Activated naive CD4-positive, alpha-beta T cell (primary cell): ENCODE results near the gene SLC39A8.
"Not testable (repeated sequence)": the region's sequence is repeated elsewhere in the genome, so short reads cannot be mapped to it uniquely, and the experiment has no call there.

ENCODE experiments used
- DNase-seq, 4 experiments: peaks; one replicate each; lab custom pipeline; 2025; lab: John Stamatoyannopoulos, UW

SLC39A8 gene

GRCh38 chr4:102299354-102300107 is 45.8 kb downstream of the SLC39A8 start:
- DNase-seq = no peak

DNA sequence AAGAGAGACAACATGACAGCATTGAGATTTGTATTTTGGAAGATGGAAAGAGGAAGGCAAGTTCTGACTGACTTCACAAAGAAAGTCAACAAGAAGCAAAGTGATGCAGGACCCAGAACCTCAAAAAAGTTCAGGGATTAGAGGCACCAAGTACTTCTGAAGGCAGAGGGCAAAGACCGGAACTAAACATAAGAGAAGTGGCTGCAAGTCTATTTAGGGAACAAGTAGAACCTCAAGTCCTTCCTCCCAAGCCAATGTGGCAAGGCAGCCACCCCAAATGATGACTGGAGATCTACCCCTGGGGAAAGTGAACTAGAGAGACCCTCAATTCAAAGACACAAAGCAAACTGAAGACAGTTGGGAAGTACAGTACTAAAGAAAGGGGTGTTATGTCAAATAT is 46.6 kb downstream of the SLC39A8 start:
- no peak for DNase-seq

- DNase-seq = no peak
These were observed 50.0 kb downstream of the SLC39A8 start for GRCh38 chr4:102295153-102295862.

DNA sequence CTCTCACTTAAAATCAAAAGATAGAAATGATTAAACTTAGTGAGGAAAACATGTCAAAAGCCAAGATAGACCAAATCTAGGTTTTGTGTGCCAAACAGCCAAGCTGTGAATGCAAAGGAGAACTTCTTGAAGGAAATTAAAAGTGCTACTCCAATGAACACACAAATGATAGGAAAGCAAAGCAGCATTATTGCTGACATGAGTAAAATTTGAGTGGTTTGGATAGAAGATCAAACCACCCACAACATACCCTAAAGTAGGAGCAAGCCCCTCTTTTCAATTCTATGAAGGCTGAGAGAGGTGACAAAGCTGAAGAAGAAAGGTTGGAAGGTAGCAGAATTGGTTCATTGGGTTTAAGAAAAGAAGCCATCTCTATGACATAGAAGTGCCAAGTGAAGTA is 56.8 kb downstream of the SLC39A8 start:
- no peak for DNase-seq

DNA sequence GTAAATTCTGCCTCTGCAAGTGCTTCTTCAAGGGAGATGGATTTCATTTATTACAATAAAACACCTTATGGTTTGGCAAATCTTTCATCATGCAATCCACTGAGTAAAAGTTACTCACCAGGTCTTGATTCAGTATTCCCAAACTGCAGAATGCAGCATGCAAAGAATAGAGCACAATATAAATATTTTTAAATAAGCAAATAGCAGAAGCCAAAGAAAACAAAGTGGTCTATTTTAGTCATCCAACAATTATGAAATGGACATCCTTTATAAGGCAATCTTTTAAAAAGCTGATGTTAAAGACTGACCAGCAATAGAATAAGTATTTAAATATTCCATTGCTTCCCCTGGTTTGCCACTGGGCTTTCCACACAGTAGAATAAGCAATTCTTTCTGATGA is 59.5 kb downstream of the SLC39A8 start:
- no peak for DNase-seq

GRCh38 chr4:102281171-102281839 is 64.0 kb downstream of the SLC39A8 start:
- no peak for DNase-seq

DNA sequence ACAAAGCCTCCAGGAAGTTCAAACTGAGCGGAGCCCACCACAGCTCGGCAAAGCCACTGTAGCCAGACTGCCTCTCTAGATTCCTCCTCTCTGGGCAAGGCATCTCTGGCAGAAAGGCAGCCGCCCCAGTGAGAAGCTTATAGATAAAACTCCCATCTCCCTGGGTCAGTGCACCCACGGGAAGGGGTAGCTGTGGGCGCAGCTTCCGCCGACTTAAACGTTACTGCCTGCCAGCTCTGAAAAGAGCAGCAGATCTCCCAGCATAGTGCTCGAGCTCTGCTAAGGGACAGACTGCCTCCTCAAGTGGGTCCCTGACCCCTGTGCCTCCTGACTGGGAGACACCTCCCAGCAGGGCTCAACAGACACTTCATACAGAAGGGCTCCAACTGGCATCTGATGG is 72.0 kb downstream of the SLC39A8 start:
- DNase-seq = not testable (repeated sequence)

DNA sequence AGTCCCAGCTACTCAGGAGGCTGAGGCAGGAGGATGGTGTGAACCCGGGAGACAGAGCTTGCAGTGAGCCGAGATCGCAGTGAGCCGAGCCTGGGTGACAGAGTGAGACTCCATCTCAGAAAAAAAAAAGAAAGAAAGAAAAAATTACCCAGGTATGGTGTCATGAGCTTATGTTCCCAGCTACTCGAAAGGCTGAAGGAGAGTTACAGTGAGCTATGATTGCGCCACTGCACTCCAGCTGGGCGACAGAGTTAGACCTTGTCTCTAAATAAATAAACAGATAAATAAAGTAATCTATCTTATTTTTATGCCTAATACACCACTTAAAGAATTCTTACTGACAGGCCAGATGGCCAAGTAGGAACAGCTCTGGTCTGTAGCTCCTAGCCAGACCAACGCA is 73.0 kb downstream of the SLC39A8 start:
- DNase-seq = no peak

- DNase-seq = no peak
These were observed 76.9 kb downstream of the SLC39A8 start for GRCh38 chr4:102268355-102268754.

- DNase-seq = no peak
These were observed 82.1 kb downstream of the SLC39A8 start for GRCh38 chr4:102263024-102263787.

DNA sequence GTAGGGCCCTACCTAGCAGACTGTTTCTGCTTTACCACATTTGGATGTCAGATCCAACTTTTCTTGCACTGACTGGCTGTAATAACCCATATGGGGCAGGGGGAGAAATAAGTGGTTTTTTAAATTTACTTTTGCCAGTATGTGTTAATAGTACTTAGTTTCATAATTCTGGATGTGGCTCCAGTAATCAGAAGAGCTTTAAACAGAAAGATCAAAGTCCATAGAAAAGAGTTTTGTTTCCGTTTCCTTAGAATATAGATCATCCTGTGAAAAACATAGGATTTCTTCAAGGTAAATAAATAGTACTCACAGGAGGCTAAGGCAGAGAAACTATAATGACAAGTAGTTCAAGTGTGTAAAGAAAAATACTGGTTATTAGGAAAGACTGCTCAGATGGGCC is 85.6 kb downstream of the SLC39A8 start:
- no peak for DNase-seq

DNA sequence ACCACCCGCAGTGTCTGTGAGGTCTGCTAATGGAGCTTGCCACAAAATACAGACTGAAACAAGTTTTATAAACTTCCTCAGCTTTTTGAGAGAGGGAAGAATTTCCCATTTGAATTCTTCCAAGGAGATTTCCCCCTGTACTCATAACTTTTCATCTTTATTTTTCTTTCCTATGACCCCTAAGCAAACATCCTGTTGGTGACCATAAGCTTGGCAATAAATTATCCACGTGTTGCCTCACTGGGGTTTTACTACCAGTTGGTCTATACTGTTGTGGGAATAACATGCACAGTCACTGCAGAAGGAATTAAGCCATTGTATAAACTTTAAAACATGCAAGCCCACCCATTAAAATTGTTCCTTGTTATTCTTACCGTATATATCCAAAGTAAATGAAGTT is 86.2 kb downstream of the SLC39A8 start:
- DNase-seq = no peak

DNA sequence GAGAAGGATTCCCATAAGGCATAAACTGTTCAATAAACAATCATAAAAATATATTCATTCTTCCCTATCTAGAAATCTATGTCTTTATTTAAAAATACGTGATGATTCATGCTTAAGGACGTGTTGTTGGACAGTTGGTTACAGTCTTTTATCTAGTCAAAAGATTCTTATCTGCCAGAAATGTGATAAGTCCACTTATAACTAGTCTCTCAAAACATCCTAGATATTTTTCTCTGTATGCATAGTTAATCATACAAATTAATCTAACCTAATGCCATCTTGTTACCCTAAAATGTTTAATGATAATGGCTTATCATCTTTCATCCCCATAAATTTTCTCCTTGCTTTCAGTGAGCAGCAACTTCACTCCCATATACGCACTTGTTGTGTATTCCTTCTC is 89.0 kb downstream of the SLC39A8 start:
- DNase-seq = no peak

DNA sequence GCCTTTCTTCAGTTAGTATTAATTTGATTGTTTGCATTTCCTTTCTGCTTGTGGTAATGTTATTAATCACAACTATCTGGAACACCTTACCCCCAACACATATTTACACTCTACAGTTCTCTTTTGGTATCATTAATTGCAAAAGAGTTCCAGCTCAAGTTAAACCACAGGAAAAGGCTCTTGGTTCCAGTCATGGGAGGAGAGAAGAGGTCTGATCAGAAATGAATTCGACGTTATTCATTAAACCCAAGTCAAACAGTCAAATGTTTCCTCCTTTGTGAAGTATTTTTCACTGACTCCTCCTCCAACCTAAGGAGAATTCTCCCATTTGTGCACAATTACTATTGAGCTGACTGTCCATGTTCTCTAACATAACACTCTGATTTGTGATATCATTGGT is 91.4 kb downstream of the SLC39A8 start:
- DNase-seq = no peak

- no peak for DNase-seq
These were observed 93.1 kb downstream of the SLC39A8 start for GRCh38 chr4:102252171-102252570.

DNA sequence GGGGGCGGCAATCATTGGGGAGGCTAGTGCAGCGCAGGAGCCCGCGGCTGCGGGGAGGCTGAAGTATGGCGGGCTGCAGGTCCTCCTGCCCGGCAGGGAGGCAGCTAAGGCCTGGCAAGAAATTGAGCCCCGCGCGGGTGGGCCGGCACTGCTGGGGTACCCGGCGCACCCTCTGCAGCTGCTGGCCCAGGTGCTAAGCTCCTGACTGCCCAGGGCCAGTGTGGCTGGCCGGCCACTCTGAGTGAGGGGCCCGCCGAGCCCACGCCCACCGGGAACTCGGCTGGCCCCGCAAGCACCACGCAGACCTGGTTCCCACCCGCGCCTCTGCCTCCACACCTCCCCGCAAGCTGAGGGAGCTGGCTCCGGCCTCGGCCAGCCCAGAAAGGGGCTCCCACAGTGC is 94.9 kb downstream of the SLC39A8 start:
- DNase-seq = no peak

- no peak for DNase-seq
These were observed 98.2 kb downstream of the SLC39A8 start for GRCh38 chr4:102247041-102247440.

DNA sequence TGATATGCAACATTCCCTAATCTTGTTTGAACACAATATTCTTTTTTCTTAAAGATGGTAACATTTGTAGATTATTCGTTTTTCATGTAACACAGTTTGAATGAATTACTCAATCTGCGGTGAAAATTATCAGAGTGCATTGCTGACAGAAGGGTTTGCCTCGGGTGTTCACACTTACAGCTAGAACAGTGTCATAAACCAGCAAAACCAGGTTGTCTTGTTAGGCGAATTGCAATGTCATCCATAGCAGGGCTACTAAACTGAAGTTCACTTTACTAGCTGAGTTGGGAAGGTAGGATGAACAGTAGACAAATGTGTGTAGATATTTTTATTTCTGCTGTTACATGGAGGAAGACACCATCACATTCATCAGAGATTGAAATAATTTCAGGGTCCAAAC is 98.9 kb downstream of the SLC39A8 start:
- DNase-seq = no peak

DNA sequence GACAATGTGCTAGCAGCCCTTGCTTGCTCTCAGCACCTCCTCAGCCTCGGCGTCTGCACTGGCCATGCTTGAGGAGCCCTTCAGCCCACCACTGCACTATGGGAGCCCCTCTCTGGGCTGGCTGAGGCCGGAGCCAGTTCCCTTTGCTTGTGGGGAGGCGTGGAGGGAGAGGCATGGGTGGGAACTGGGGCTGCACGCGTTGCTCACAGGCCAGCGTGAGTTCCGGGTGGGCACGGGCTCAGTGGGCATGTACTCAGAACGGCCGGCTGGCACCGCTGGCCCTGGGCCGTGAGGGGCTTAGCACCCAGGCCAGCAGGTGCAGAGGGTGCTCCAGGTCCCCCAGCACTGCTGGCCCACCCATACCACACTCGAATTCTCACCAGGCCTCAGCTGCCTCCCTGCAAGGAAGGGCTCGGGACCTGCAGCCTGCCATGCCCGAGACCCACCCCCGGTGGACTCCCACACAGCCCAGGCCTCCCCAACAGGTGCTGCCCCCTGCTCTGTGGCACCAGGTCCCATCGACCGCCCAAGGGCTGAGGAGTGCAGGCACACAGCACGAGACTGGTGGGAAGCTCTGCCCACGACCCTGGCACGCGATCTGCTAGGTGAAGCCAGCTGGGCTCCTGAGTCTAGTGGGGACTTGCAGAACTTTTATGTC is 100.3 kb downstream of the SLC39A8 start:
- no peak for DNase-seq

DNA sequence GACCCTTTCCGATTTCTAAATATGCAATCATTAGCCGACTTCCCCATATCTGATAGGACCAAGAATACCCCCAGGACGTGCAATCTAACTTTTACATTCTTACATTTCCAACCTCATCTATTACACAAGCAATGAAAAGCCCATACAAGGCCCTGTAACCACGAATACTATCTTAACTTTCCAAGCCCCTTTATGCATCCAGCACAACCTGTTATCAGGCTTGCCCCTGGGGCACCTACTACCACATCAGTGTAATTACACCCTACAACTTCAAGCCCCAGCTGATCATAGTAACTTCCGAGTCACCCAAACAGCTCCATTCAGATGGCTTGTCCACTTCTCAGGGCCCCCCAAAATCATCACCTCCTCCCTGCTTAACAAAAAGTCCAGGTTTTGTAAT is 102.0 kb downstream of the SLC39A8 start:
- not testable (repeated sequence) for DNase-seq

- no peak for DNase-seq
These were observed 110.9 kb downstream of the SLC39A8 start for GRCh38 chr4:102234243-102234838.
